ENCODE measurements around the gene PRDM16. TPM values are rescaled to one million over a fixed set of nuclear protein-coding genes. Genes with fewer than 3 reads are reported as not detected.

The PRDM16 gene
- total RNA-seq, 1 experiment from 2014 or later, result 22.3 TPM

GRCh38 chr1:3031401-3032221 lies 37.4 kb upstream of the PRDM16 start:
- Histone ChIP-seq H3K4me3 (ENCODE audit: low read depth in 2 of 2, low read length in 2 of 2) (no peak overlapping the region), H3K9me3 (ENCODE audit: control insufficient read depth, insufficient read depth, low read depth, low read length) (no peaks in the 10 kb centered on the region), H3K27ac (ENCODE audit: low read length) (no peak overlapping the region), H3K36me3 (ENCODE audit: control insufficient read depth, insufficient read depth, low read length) (no peaks in the 10 kb centered on the region), H3K27me3 (ENCODE audit: control insufficient read depth, insufficient read depth, low read length) (peaks cover 2% of the 10 kb centered on the region; the same call in 1 of the 2 replicates), H3K4me1 (ENCODE audit: control insufficient read depth, insufficient read depth, low read length) (no peaks in the 10 kb centered on the region)
- DNase-seq (ENCODE audit: low read depth, low spot score), result no peak
- no TSS peak for BruUV-seq (replicated peaks)
- CTCF ChIA-PET, result no interaction called here
- POLR2A ChIA-PET, result no interaction called here
- in situ Hi-C loops (cut with HindIII; ENCODE audit: low pct_unique_long_range_greater_than_20kb, low sequenced_read_pairs) (no loop called here), intact Hi-C loops (cut with micrococcal nuclease; ENCODE audit: unreplicated experiment) (no loop called here)
- TF ChIP-seq CTCF (IDR thresholded peaks at IDR 0.05) (no peak), POLR2AphosphoS5 (IDR thresholded peaks at IDR 0.05; ENCODE audit: low read depth, low read length) (no peak), SIN3A (IDR thresholded peaks at IDR 0.05; ENCODE audit: borderline replicate concordance, insufficient read depth, low read depth, low read length) (no peak), REST (IDR thresholded peaks at IDR 0.05; ENCODE audit: insufficient read depth in 1 of 2, low read depth in 2 of 2, low read length in 1 of 2) (no peak), TCF7L2 (IDR thresholded peaks at IDR 0.05; ENCODE audit: low read depth, low read length) (no peak)
- ATAC-seq, result no peak

- intact Hi-C loops (cut with micrococcal nuclease; ENCODE audit: unreplicated experiment), result no loop called here
- BruUV-seq (replicated peaks), result no TSS peak
- DNase-seq (ENCODE audit: low read depth, low spot score) (no peak), ATAC-seq (no peak)
- H3K27ac ChIP-seq (ENCODE audit: low read length), result no peak overlapping the region
- CTCF ChIA-PET, result no interaction called here
- H3K4me1 ChIP-seq (ENCODE audit: control insufficient read depth, insufficient read depth, low read length), result no peaks in the 10 kb centered on the region
- H3K9me3 ChIP-seq (ENCODE audit: control insufficient read depth, insufficient read depth, low read depth, low read length), result no peaks in the 10 kb centered on the region
- POLR2A ChIA-PET, result no interaction called here
- H3K27me3 ChIP-seq (ENCODE audit: control insufficient read depth, insufficient read depth, low read length), result peaks cover 2% of the 10 kb centered on the region; the same call in 1 of the 2 replicates
- in situ Hi-C loops (cut with HindIII; ENCODE audit: low pct_unique_long_range_greater_than_20kb, low sequenced_read_pairs), result no loop called here
- H3K36me3 ChIP-seq (ENCODE audit: control insufficient read depth, insufficient read depth, low read length), result no peaks in the 10 kb centered on the region
- no peak overlapping the region for H3K4me3 ChIP-seq (ENCODE audit: low read depth in 2 of 2, low read length in 2 of 2)
- TF ChIP-seq SIN3A (IDR thresholded peaks at IDR 0.05; ENCODE audit: borderline replicate concordance, insufficient read depth, low read depth, low read length) (no peak), TCF7L2 (IDR thresholded peaks at IDR 0.05; ENCODE audit: low read depth, low read length) (no peak), REST (IDR thresholded peaks at IDR 0.05; ENCODE audit: insufficient read depth in 1 of 2, low read depth in 2 of 2, low read length in 1 of 2) (no peak), CTCF (IDR thresholded peaks at IDR 0.05) (no peak), POLR2AphosphoS5 (IDR thresholded peaks at IDR 0.05; ENCODE audit: low read depth, low read length) (no peak)
These were observed 36.5 kb upstream of the PRDM16 start for GRCh38 chr1:3032371-3033039.
